Measurements from ENCODE around the gene TRMU.

DNA sequence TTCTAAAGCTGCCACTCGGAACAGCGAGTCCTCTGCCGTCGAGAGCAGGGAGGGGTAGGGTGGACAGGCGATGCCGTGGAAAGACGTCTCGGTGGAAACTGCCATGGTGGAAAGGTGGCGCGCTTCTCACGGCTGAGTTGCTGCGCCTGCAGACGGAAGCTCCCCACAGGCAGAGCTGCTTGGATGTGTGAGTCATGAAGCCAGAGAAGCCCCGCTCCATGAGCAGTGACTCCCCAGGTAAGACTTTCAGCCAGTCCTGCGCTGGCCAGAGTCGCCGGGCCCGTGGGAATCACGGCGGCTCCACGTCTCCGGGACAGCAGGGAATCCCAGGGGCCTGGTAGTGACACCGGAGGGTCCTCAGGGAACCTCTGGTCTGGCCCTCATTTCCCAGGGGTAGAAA is 4.0 kb upstream of the TRMU start:
- TF ChIP-seq GATA3 (IDR thresholded peaks at IDR 0.05; ENCODE audit: low read depth, low read length) (no peak), GATA2 (IDR thresholded peaks at IDR 0.05; ENCODE audit: low read depth, low read length) (no peak)

Measured in SH-SY5Y (cell line).